DND-41 (cell line): ENCODE data around the gene STMN3.

Experiments used
- CTCF ChIP-seq: IDR thresholded peaks from 2 replicates; pipeline ENCODE4 v1.5.1; 2012; ENCODE audit warnings: borderline replicate concordance, low read length, moderate library complexity, mild to moderate bottlenecking; ENCODE audit not compliant: poor library complexity, severe bottlenecking; ENCODE audit errors: extremely low read depth
- EZH2 ChIP-seq: IDR thresholded peaks from 3 replicates; pipeline ENCODE4 v1.6.1; 2012; ENCODE audit warnings: borderline replicate concordance, low read depth, mild to moderate bottlenecking, moderate library complexity, low read length, inconsistent platforms; ENCODE audit not compliant: severe bottlenecking

GRCh38 chr20:63597651-63598478 lies 55.4 kb downstream of the STMN3 start:
- TF ChIP-seq EZH2: no peak
- no peak for TF ChIP-seq CTCF
